Thyroid gland (tissue), 4 donors: ENCODE measurements around the gene GCC2.
"Not testable (repeated sequence)": the region's sequence is repeated elsewhere in the genome, so short reads cannot be mapped to it uniquely, and the experiment has no call there.

Source experiments
- CTCF ChIP-seq, 6 experiments: fragments of 200-600 bp in 3 of 6; fragments of 450-650 bp in 3 of 6; sonication (generic) in 3 of 6; IDR thresholded peaks; one replicate each; pipeline ENCODE4 v1.5.1; 2016 to 2019; ENCODE audit warnings: antibody characterized with exemption in 6 of 6, mild to moderate bottlenecking in 2 of 6, inconsistent platforms in 1 of 6, moderate library complexity in 1 of 6
- POLR2A ChIP-seq, 2 donors: fragments of 450-650 bp; IDR thresholded peaks; one replicate each; pipeline ENCODE4 v1.6.1; 2017; ENCODE audit warnings: antibody characterized with exemption in 2 of 2, mild to moderate bottlenecking in 2 of 2, moderate library complexity in 1 of 2

GRCh38 chr2:108512431-108512830, 63.4 kb downstream of the GCC2 start:
- TF ChIP-seq CTCF, POLR2A (IDR thresholded peaks at IDR 0.05): not testable (repeated sequence)
